ENCODE measurements around the gene TBC1D16. TPM values are rescaled to one million over a fixed set of nuclear protein-coding genes. Genes with fewer than 3 reads are reported as not detected.

The TBC1D16 gene
- total RNA-seq, 4 donors from 2014 or later = 5.8 to 8.1 (median 7.0) TPM

- Histone ChIP-seq H3K36me3 (no peaks in the 10 kb centered on the region), H3K27me3 (peaks cover 0 to 12% (median 11%) of the 10 kb centered on the region in 3 donors)
- TF ChIP-seq, protein P1, sequence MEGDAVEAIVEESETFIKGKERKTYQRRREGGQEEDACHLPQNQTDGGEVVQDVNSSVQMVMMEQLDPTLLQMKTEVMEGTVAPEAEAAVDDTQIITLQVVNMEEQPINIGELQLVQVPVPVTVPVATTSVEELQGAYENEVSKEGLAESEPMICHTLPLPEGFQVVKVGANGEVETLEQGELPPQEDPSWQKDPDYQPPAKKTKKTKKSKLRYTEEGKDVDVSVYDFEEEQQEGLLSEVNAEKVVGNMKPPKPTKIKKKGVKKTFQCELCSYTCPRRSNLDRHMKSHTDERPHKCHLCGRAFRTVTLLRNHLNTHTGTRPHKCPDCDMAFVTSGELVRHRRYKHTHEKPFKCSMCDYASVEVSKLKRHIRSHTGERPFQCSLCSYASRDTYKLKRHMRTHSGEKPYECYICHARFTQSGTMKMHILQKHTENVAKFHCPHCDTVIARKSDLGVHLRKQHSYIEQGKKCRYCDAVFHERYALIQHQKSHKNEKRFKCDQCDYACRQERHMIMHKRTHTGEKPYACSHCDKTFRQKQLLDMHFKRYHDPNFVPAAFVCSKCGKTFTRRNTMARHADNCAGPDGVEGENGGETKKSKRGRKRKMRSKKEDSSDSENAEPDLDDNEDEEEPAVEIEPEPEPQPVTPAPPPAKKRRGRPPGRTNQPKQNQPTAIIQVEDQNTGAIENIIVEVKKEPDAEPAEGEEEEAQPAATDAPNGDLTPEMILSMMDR (IDR thresholded peaks at IDR 0.05 in 4 of 5, conservative IDR thresholded peaks at IDR 0.05 in 1 of 5) = no peak
- TF ChIP-seq POLR2A (IDR thresholded peaks at IDR 0.05) = no peak
Observed at GRCh38 chr17:80028030-80028429, 7.6 kb downstream of the TBC1D16 start.

DNA sequence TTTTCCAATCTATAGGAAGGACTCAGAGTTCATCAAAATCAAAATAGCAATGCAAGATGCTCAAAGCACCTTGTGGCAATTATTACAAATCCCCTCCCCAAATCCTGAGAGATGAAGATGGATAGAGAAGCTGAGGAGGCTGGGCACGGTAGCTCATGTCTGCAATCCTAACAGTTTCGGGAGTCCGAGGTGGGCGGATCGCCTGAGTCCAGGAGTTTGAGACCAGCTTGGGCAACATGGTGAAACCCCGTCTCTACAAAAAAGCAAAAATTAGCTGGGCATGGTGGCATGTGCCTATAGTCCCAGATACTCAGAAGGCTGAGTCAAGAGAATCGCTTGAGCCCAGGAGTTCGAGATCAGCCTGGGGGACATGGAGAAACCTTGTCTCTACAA, 8.6 kb downstream of the TBC1D16 start:
- no peak for DNase-seq
- Histone ChIP-seq H3K9me3 (no peaks in the 10 kb centered on the region), H3K36me3 (no peaks in the 10 kb centered on the region), H3K4me1 (peaks cover 27 to 37% of the 10 kb centered on the region in 2 donors), H3K27me3 (peaks cover 0 to 12% (median 11%) of the 10 kb centered on the region in 3 donors), H3K27ac (no peak overlapping the region), H3K4me3 (no peak overlapping the region)
- TF ChIP-seq POLR2A (IDR thresholded peaks at IDR 0.05) = no peak
- TF ChIP-seq, protein P1 (IDR thresholded peaks at IDR 0.05 in 4 of 5, conservative IDR thresholded peaks at IDR 0.05 in 1 of 5) = no peak
- intact Hi-C loops (cut with DNase I; ENCODE audit: low total_unique reads) (no loop called here), in situ Hi-C loops (cut with MboI; ENCODE audit: low sequenced_read_pairs in 4 of 4) (no loop called here)
- no peak for ATAC-seq

More at GRCh38 chr17:80028030-80028429, 7.6 kb downstream of the TBC1D16 start:
- no peaks in the 10 kb centered on the region for H3K9me3 ChIP-seq
- ATAC-seq (no peak), DNase-seq (no peak)
- peak overlapping the region; percentile 44 to 76 (median 66) for H3K27ac ChIP-seq
- H3K4me1 ChIP-seq = peaks cover 27 to 37% of the 10 kb centered on the region in 2 donors
- intact Hi-C loops (cut with DNase I; ENCODE audit: low total_unique reads) = loop anchor here (2.0 kb wide), 1 partner anchor 19 kb away; no protein-coding TSS in a partner anchor
- in situ Hi-C loops (cut with MboI; ENCODE audit: low sequenced_read_pairs in 4 of 4) = no loop called here
- no peak overlapping the region for H3K4me3 ChIP-seq

GRCh38 chr17:80026359-80027042, 9.2 kb downstream of the TBC1D16 start:
- ATAC-seq (no peak), DNase-seq (peak; percentile 37 to 62)
- intact Hi-C loops (cut with DNase I; ENCODE audit: low total_unique reads) (no loop called here), in situ Hi-C loops (cut with MboI; ENCODE audit: low sequenced_read_pairs in 4 of 4) (no loop called here)
- Histone ChIP-seq H3K27ac (peak overlapping the region in 1 of 4 donors; percentile 57), H3K9me3 (no peaks in the 10 kb centered on the region), H3K27me3 (peaks cover 0 to 12% (median 11%) of the 10 kb centered on the region in 3 donors), H3K4me1 (peaks cover 27 to 37% of the 10 kb centered on the region in 2 donors), H3K4me3 (no peak overlapping the region), H3K36me3 (no peaks in the 10 kb centered on the region)
- no peak for TF ChIP-seq POLR2A (IDR thresholded peaks at IDR 0.05)
- TF ChIP-seq, protein P1 (IDR thresholded peaks at IDR 0.05 in 4 of 5, conservative IDR thresholded peaks at IDR 0.05 in 1 of 5) = no peak

- peaks cover 27 to 37% of the 10 kb centered on the region in 2 donors for H3K4me1 ChIP-seq
- H3K27me3 ChIP-seq = peaks cover 0 to 8% (median 7%) of the 10 kb centered on the region in 3 donors
- TF ChIP-seq POLR2A (IDR thresholded peaks at IDR 0.05) = no peak
- TF ChIP-seq, protein P1 (IDR thresholded peaks at IDR 0.05 in 4 of 5, conservative IDR thresholded peaks at IDR 0.05 in 1 of 5) = no peak
- ATAC-seq (no peak), DNase-seq (no peak)
- no peaks in the 10 kb centered on the region for H3K36me3 ChIP-seq
- no peak overlapping the region for H3K4me3 ChIP-seq
- in situ Hi-C loops (cut with MboI; ENCODE audit: low sequenced_read_pairs in 4 of 4) = no loop called here
- no peaks in the 10 kb centered on the region for H3K9me3 ChIP-seq
- peak overlapping the region in 3 of 4 donors; percentile 18 to 57 (median 22) for H3K27ac ChIP-seq
- intact Hi-C loops (cut with DNase I; ENCODE audit: low total_unique reads) = no loop called here
Observed at GRCh38 chr17:80025796-80026195, 9.9 kb downstream of the TBC1D16 start.

Data from gastrocnemius medialis (tissue), 4 donors.